ENCODE measurements around the gene HES1.
A peak's percentile ranks its signal among the peaks of the same experiment; 100 is the strongest.
"Not testable (repeated sequence)": the region's sequence is repeated elsewhere in the genome, so short reads cannot be mapped to it uniquely, and the experiment has no call there.

The HES1 gene, protein sequence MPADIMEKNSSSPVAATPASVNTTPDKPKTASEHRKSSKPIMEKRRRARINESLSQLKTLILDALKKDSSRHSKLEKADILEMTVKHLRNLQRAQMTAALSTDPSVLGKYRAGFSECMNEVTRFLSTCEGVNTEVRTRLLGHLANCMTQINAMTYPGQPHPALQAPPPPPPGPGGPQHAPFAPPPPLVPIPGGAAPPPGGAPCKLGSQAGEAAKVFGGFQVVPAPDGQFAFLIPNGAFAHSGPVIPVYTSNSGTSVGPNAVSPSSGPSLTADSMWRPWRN

DNA sequence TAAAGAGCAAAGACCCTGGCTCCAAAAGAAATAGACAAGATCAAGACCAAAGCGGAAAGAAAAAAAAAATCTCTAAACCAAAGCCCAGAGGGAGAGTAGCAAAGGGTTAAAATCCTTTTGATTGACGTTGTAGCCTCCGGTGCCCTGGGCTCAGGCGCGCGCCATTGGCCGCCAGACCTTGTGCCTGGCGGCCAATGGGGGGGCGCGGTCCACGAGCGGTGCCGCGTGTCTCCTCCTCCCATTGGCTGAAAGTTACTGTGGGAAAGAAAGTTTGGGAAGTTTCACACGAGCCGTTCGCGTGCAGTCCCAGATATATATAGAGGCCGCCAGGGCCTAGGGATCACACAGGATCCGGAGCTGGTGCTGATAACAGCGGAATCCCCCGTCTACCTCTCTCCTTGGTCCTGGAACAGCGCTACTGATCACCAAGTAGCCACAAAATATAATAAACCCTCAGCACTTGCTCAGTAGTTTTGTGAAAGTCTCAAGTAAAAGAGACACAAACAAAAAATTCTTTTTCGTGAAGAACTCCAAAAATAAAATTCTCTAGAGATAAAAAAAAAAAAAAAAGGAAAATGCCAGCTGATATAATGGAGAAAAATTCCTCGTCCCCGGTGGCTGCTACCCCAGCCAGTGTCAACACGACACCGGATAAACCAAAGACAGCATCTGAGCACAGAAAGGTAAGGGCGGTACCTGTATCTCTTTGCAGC lies at the start of gene HES1:
TSS of gene HES1 (plus strand) at position 343 of the 713 bp plus-strand sequence. CDS start at position 576, 233 bp downstream.
- peak; percentile 3 for DNase-seq (ENCODE audit: low read depth)

DNA sequence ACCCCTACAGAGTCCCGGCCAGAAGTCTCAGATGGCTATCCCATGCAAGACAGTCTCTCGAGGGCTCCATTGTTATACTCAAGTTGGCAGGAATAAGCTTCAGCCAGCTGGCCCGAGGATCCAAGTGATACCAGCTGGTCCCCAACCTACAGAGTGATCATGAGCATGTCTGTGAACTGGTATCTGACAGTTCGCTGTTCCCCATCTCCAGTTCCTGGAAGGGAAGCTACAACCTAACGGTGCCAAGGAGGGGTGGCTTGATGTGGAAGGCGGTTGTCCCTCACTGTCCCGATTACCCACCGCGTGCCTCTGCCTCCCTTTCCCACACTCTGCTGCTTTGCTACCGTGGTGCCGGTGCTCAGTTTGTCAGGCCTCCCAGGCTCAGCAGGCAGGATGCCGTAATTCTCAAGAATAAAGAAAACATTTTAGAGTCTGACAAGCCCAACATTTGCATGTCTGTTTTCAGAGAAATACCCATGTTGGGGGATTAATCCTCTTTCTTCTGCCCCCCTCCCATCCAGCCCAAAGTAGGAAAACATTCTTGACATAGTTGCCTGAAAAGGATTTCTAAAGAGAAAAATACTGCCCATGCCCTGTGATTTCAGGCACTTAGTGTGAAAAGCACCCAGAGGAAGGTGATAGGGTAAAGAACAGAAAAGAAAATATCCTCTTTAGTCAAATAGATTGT lies 49.4 kb upstream of the HES1 start:
- DNase-seq (ENCODE audit: low read depth): no peak

DNA sequence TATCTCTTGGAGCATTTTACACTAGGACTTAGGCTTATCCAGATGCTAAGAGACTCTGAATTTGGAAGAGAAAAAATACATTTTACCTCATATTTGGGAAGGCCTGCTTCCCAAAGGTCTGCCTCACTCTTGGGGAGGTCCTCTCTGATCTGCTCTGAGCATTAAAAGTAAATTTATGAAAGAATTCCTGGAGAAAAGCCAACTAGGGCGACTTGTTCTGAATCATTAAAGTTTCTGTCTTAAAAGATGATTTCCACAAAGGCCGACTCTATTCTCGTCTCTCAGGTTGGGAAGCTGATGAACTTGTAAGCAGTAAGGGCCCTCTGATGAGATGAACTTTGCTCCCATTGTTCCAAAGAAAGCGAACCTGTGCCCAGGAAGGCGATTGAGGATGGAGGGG lies 48.7 kb upstream of the HES1 start:
- no peak for DNase-seq (ENCODE audit: low read depth)

DNA sequence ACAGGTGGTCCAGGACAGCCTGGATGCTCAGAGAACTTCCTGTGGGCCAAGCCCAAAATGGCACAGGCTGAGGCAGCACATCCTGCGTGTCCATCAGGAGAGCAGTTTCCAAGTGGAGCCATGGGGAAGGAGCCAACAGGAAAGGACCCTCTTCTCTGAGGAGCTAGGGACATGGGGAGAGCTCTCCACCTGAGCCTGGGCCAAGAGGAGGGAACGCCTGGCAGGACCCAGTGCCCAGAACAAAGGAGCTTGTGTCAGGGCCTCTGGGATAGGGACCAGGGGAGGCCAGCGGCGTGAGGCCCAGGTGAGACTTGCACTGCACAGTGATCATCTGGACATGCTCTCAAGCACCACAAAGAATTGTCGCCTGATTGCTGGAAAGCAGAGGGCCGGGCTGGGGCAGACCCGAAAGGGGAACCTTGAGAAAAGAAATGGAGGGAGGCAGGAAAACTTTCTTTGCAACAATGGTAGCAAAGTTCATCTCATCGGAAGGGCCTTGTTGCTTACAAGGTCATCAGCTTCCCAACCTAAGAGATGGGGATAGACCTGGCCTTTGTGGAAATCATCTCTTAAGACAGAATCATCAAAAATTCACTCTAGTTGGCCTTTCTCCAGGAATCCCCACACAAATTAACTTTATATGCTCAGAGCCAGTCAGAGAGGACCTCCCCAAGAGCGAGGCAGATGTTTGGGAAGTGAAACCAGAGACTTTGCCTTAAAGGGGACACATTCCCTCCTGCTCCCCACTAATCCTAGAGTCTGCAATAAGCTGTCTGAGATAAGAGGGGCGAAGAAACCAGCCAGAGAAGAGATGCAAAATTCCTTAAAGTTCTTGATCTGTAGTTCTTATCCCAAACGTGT lies 47.7 kb upstream of the HES1 start:
- no peak for DNase-seq (ENCODE audit: low read depth)

DNA sequence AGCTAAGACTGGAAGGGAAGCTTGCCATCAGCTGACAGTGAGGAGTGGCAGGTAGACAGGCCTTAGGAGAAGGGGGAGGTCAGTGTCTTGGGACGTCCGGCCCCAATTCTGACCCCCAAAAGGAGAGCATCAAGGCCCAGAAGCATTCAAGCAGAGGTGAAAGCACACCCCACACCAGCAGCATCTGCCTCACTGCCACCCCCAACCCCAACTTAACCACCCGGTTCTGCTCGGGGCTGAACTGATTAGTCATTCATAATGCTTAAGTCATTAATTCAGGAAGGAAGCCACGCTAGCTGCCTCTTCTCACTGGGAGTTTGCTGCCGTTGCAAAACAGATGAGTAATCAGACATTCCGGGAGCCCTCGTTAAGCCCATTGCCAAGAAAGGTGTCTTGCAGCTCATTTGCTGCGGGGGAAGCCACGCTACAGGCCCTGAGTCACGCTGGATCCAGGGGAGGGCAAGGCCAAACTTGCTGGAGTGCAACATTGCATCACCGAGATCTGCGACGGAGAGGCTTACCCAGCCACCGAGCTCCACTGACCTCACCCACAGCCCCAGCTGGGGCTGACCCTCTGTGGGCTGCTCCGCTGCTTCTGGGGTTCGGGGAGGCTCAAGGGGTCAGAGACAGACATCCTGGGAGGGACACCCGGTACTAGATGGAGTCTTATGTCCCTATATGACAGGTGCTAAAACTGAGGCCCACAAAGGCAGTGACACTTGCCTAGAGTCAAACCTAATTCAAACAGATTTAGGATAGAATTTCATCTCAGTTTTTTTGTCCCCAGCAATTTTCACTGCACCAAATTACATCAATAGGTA lies 46.4 kb upstream of the HES1 start:
- peak; percentile 27 for DNase-seq (ENCODE audit: low read depth)

DNA sequence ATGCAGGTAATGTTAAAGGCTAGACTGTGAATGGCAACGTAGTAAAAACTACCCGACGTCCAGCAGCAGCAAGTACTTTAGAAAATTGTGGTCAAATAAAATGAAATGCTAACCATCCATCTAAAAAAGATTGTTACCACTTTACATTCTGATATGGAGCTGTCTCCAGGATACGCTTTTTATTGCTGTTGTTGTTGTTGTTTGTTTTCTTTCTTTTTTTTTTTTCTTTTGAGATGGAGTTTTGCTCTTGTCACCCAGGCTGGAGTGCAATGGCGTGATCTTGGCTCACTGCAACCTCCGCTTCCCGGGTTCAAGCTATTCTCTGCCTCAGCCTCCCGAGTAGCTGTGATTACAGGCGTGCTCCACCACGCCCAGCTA lies 45.8 kb upstream of the HES1 start:
- DNase-seq (ENCODE audit: low read depth): not testable (repeated sequence)

DNA sequence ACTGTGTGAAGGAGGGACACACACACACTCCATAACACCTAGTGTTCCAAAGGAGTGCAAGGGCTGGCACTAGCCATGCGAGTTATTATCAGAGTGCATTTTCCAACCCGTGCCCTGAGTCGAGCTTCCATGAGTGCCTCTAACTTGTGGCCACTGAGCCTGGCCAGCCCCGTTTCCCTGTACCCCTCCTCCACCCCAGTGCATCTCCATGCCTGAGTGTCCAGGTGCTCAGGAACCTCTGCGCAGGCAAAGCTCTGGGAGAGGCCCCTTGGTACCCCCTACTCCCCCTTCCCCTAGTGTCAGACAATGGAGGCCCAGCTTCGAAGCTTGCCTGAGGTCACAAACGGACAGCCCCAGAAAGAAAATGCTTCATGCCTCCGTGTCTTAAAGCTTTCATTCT lies 45.2 kb upstream of the HES1 start:
- DNase-seq (ENCODE audit: low read depth): no peak

DNA sequence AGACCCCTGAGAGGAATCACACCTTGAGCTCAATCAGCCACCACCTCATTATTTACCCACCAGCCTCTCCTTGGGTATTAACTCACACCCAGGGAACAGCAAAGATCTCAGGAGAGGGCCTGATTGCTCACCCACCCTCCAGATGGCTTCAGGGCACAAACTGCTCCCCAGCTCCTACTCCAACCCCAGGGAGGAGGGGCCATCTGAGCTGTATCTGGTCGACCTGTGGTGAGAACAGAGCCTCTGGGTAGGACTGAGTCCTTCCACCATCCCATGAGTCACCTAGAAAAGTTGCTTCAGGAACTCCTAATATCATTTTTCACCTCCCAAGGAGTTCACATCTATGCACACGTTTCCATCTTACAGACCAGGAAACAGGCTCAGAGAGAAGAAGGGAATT lies 44.8 kb upstream of the HES1 start:
- DNase-seq (ENCODE audit: low read depth): no peak

DNA sequence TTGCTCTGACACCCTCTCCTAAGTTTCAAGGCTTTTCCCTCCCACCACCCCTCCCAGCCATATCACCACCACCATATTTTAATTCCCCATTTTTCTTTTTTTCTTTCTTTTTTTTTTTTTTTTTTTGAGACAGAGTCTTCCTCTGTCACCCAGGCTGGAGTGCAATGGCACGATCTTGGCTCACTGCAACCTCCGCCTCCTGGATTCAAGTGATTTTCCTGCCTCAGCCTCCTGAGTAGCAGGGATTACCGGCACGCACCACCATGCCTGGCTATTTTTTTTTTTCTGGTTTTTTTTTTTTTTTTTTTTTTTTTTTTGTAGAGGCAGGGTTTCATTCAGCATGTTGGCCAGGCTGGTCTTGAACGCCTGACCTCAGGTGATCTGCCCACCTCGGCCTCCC lies 44.1 kb upstream of the HES1 start:
- not testable (repeated sequence) for DNase-seq (ENCODE audit: low read depth)

DNA sequence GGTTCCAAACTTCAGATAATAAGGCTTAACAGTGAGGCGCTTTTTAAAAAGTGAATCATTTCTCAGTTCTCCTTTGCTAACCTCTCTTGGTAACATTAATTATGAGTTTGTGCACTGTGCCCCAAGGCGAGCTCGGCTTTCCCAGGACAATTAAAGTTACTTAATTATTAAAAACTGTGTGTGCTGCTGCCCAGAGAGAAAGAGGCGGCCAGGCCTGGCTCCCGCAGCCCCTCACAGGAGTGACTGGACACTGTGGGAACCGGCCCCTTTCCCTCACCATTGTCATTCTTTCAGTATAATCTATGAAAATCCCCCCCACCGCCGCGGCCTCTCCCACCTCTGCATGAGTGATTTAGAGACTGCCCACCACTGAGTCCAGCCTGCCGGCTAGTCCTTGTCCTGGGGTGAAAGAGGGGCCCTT lies 43.1 kb upstream of the HES1 start:
- DNase-seq (ENCODE audit: low read depth): no peak

DNA sequence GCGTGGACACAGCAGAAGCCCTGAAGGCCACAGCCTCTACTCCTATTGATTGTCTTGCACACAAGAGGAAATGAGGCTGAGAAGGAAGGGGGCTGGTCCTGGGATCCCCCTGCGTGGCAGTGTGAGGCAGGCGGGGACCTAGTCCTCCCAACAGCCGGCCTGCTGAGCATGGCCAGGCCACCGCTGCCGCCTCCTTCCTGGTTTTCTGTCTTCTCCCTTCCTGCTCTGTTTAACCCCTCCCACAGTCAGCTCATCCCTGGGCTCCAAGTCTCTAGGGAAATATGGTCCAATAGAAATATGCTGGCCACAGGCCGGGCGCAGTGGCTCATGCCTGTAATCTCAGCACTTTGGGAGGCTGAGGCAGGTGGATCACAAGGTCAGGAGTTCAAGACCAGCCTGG lies 42.1 kb upstream of the HES1 start:
- no peak for DNase-seq (ENCODE audit: low read depth)

DNA sequence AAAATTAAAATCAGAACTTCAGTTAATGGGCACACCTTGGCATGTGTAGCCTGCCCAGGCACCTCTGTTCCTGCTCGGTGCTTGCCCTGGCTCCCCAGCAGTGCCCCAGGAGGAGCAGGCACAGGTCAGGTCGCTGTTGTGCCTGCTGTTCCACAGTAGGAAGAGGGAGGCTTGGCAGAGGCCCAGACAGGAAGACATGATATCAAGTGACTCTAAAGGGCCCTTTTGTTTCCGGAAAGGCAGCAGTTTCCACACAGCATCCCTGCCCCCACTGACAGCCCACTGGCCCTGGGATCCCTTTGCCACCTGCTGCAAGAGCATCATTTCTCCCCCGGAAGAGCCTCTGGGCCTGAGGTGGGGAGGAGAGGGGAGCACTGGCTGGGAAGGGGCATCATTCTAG lies 40.5 kb upstream of the HES1 start:
- no peak for DNase-seq (ENCODE audit: low read depth)

DNA sequence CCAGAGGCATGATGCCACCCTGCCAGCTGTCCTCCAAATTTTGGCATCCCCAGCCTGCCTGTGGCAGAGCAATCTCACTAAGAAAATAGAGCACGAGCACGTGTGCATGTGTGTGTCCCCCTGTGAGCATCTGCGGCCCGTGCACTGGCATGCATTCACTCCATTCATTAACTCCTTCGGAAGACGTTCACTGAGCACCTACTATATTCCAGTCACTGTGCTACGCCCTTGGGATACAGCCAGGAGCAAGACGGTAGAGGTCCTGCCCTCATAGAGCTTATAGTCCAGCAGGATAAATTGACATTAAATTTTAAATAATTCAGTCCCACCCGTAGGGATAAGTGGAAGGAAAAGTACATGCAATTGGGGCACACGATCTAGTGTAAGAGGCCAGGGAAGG lies 40.0 kb upstream of the HES1 start:
- no peak for DNase-seq (ENCODE audit: low read depth)

DNA sequence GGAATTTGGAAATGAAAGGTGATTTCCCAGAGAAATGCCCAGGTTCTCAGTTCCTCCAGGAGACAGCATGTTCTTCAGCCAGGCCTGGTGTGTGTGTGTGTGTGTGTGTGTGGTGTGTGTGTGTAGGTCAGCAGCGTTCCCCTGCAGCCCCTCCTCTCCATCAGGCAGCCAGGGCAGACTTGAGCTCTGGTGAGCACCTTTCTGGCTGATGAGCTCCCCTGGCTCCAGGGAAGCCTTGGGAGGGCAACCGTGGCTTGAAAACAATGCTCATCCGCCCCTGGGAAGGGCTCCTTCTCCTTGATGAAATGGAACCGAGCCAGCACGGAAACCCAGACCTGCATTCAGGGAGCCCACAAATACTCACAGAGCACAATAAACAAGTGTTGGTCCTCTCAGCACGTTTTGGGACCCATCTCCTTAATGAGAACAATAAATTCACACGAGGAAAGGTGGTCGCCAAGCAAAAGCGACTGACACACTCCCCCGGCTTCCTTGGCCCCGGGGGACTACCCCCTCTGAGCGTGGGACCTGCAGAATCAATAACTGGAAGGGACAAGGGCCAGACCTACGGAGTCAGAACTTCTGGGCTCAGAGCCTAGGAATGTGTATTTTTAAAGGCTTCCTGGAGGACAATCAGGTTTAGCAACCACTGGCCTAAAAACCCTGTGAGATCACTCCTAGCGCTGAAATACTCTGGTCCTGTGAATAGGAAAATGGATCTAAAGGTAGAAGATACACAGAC lies 38.6 kb upstream of the HES1 start:
- DNase-seq (ENCODE audit: low read depth): no peak

DNA sequence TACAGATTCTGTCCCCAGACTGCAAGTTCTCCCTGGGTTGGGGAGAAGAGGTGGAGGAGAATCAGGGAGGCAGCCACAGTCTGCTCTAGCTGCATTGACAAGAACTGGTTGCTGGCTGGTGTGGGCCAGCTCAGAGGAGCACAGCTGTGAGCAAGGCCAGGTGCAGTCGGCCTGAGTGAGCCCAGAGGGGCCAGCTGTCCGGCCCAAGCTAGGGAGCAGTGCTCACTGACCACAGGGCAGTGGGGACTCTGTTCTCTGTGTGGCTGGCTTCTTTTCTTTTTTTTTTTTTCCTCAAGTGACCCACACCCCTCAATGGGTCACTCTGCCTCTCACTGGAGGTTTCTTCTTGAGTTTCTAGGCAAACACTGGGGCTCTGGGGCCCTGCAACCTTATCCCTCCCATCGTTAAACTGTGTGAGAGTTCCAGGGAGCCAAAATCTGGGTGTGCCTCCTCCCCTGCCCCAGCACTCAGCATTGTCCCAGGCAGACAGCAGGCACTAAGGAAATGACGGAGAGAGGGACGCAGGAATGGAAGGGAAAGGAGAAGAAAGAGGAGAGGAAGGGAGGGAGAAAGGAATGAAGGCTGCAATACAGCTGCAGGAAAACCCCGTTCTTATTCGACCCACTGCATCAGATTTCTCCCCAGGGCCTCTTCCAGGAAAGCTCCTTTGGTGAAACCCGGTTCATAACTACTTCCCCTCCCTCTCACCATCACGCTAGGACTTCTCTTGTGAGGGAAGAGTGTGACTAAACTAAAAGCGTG lies 37.7 kb upstream of the HES1 start:
- DNase-seq (ENCODE audit: low read depth): no peak

DNA sequence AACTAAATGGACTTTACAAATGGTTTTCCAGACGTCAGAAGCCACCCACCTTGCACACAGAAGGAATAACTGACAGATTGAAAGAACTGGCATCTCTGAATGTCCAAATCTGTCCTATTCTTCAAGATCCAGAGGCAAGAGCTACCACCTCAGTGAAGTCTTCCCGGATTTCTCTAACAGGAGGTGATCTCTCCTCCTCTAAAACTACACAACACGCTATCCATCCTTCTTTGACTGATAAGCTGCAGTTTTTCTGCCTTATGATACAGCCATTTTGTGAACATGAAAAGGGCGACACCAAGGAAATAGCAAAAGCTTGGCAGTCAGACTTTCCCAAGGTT lies 37.1 kb upstream of the HES1 start:
- DNase-seq (ENCODE audit: low read depth): no peak

DNA sequence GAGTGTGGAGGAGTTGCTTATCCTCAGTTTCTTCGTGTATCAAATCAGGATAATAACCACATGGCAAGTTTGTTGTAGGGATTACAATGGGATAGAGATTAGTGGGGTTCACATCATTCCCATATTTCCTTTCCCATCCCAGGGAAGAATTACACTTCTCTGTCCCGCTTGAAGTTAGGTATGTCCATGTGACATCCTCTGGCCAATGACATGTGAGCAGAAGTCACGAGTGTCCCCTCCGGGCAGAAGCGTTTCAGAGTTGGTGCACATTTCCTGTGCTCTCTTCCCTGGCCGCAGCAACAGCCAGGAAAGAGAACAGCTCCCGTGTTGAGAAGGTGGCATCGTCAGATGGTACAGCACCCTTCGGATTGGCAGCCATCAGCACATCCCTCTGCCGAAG lies 36.7 kb upstream of the HES1 start:
- no peak for DNase-seq (ENCODE audit: low read depth)

DNA sequence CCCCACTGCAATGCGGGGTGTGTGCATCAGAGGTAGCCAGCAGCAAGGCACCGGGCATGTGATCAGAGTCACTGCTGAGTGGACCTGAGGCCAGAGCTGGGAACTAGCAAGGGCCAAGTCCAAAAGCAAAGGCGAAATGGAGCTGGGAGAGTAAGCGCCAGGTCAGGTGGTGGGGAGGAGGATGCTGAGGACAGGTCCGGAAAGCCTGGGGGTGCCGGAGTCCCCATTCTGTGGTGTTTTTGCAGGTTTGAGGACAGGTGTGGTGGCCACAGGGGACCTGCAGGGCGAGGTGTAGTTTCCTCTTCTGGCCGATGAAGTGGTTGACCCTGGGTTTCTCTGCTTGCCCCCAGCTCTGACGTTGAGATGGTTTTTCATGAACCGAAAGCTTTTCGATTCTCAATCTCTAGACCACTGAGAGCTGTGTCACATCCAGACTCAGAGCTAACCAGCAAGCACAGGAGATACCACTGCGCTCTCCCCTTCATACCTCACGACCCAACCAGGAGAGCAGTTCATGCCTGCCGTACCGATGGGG lies 35.0 kb upstream of the HES1 start:
- DNase-seq (ENCODE audit: low read depth): no peak

DNA sequence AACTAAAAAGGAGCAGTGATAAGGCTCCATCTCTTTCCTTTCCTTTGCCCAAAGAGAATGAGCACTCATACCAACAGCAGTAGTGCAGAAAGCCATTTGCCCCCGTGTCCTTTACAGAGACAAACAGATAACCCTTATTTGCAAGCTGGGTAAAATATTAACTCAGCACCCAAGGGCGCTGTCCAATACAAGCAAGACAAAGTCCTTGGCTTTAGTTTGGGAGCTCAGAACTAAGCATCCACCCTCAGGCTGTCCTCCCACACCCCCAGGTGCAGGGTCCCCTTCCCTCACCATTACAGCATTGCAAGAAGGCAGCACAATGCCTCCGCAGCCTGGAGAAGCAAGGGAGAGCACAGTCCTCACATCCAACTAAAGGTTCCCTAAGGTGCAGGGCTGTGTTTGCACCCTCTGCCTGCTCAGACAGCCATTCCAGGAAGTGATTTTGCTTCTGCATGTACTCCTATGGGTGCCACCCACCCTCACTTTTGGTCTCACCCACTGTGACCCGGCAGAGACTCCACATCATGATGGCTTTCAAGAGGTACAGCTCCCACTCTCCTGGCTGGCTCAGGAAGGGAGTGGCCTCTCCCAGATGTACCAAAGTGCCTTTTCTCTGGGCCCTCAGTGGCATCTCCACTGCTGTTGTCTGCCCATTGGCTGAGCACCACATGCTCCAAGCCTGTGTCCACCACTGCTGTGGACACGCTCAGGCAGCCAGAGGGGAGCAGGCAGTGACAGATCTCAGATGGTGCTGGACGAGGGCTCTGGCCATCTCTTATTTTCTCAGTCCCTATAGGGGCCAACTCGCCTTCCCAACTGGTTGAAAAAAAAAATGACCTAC lies 34.1 kb upstream of the HES1 start:
- no peak for DNase-seq (ENCODE audit: low read depth)

Measured in activated T-helper 9 cell treated with anti-CD3 and anti-CD28 coated beads, Interleukin-2, amount 50 U/mL, for 16 hours (primary cell).